Medulla oblongata (tissue), 1 donor: Measurements from ENCODE around the gene ACKR3.

Source experiments
- DNase-seq: peaks from one replicate; pipeline ENCODE4 v3.0.0-alpha.2; 2015; ENCODE audit errors: extremely low spot score

The ACKR3 gene

DNA sequence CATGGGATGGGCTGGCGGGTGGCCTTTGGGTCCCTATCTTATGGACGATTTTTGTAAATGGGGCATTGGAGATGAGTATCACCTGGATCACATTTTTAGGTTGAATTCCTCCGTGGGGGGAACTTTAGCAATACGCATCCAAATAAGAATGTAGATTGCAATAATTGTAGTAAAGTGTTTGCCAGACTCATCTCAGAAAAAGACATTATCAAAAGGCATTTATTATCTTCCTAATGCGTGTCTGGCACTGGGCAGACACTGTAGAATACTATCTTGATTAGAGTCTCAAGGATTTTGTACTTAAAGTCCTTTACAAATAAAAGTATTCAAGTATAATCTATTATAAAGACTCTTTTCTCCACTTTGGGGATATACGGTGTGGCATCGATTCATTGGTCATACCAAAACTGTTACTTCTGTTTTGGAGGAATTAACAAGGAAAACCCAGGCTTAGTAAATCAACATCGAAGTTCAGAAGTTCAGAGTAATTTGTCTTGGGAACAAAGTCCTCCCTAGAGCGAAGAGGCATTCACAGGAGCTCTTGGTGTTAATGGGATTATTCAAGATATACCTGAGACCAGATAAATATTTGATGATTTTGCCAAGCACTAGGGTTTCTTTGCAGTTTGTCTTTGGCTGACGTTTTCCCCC lies 578 bp upstream of the ACKR3 start:
- no peak for DNase-seq

DNA sequence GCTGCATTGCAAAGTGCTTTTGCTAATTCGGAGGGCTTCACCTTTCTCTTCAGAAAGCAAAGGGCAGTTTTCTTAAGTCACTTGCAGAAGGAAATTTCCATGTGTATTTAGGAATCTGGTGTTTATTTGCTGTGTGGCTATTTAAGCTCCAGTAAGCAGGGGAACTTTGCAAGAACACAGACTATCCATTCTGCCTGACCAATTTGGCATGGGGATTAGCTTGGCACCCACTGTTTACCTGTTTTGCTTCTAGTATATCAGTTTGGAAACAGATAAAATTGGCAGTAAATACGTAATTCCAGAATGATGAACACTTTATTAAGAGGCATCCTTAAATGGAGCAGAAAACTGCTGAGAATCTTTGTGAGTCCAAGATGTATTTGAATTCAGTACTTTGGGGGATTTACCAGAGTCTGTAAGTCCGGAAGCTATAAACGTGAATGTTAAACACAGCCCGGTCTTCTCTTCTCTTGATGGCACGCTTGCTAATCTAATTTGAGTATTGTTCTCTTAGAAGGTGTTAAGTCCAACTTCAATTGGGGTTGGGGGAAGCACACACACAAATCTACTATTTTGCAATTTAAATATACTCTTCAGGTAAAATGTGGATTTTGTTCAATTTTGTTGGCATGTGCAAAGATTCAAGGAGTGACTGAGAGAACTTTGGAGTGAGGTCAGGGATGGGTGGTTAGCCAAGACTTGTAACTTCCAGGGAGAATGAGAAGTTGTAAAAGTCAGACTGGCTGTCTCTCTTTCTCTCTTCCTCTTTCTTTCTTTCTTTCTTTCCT lies 650 bp downstream of the ACKR3 start:
- DNase-seq, result no peak

GRCh38 chr2:236571145-236571544 lies 1.5 kb downstream of the ACKR3 start:
- DNase-seq, result no peak

DNA sequence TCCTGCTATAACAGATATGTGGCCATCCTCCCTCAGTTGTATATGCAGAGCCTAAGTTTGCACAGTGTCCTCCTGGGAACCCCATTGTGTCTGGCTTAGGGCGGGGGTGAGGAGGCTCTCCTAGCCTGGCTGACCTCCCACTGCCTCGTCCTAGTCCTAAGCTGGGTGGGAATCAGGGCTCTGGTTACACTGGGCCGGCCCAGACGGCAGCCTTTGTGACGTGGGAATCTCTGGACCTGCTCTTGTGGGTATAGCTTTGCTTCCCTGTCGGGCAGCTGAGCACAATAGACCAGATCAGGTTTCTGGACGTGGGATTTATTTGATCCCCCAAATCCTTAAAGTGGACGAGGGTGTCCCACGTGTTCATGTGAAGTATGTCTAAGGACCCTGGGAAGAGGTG lies 2.9 kb downstream of the ACKR3 start:
- no peak for DNase-seq

DNA sequence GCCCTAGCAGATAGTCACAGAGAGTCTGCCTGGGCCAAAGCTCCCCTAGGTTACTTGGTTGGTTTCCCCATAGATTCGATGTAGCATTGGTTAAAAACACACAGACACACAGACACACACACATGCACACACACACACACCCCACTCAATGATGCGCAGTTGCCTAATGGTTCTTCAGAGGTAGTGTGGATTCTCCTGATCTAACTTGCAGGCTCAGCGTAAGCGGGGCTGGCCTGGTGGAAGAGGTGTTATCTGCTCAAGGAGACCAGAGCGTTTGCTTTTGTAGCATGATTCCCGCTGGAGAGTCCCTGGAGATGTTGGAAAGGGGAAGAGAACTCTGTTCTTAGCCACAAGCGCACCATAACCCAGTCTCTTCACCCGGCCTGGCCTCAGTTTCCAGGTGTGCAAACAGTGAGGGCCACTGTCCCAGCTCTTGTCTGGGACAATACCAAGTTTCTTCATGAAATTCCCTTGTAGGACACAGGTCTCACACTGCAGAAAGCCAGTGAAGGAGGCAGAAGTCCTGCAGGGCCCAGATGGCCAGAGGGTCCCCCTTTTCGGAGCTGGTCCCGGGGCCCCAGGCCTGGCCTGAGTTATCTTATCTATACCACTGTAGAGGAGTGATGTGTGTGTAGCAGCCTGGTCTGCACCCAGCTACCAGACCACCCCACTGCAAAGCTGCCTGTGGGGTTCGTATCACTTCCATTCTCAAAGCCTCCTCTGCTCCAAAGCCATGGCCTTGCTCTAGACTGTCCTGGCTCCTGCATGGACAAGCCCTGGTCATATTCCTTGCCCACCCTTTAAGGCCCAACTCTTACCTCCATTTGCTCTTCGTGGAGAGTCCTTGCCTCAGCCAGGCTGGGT lies 3.7 kb downstream of the ACKR3 start:
- DNase-seq, result no peak

DNA sequence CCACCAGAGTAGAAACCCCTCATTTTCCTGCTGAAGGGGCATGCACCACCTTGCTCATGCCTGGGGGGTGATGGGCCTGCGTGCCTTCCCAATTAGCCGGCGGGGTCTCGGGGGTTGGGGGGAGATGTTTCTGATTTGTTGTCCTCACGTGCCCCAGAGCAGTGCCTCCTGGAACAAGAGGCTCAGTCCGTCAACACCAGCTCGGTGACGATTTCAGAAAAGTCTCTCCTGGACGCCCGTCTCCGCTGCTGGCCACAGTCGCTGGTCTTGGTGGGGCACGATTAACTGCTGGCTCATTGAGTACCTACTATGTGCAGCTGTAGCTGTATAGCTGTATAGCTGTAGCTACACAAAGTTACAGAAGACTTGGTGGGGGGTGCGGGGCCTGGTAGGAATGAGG lies 4.4 kb downstream of the ACKR3 start:
- DNase-seq, result no peak

DNA sequence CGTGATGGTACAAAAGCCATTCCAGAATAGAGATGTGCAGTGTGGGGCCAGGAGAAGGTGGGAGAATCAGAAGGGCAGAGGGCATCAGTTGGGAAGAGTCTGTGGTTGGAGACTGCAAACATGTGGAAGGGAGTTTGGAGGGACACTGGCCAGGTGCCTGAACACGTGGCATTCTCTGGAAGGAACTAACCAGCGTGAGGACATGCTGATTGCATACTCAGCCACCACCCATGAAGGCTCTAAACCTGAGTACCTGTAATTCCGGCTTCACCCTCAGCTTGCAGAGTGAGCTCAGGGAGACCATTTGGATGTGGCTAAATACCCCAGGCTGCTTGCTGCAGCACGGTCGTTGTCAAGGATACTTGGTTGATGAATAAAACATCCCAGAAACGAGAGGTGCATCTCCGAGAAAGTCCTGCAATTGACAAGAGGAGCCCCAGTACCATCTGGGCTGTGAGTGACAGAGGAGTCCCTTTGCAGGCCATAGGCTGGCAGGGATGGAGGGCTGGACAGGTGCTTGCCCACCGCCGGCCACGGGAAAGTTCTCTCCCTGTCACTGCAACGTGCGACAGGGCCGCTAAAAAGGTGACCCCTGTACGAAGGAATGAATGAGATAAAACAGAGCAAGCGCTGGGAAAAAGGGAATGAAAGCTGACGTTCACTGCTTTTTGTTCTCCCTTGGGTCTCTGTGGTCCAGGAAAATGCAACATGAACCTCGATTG lies 5.0 kb downstream of the ACKR3 start:
- DNase-seq, result no peak

- no peak for DNase-seq
Measured at GRCh38 chr2:236575510-236575909, 5.9 kb downstream of the ACKR3 start.

DNA sequence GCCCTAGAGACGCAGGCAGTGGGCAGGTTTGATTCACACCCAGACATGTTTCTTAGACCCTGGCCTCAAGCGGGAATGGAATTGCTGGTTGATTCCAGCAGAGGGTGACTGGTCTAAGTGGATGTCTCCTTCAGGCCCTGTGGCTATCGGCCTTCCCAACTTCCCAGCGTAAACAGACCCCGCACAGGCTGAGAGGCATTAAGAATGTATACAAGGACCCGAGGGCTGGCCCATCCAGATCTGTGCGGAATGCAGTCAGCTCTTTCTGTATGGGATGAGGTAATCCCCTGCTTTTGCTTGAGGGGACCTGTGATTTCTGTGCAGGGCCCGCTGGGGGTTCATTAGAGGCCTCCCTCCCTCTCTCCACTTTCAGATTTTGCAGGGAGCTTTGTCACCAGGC lies 6.5 kb downstream of the ACKR3 start:
- DNase-seq, result no peak

DNA sequence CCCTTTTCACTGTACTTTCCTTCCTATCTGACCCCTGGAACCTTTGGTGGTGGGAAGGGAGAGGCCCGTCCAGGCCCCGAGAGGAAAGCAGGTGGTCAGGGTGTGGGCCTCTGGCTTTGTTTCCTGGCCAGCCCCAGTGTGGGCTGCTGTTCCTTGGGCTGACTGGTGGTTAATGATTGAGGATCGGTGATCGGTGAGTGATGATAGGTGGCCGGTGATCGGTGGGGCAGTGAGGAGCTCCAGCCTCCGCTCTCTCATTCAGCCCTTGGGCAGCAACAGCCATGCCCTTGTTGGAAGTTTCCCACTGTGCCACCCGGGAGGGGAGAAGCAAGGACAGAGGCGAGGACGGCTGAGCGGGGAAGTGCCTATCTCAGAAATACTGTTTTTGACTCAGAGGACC lies 7.3 kb downstream of the ACKR3 start:
- DNase-seq, result no peak

DNA sequence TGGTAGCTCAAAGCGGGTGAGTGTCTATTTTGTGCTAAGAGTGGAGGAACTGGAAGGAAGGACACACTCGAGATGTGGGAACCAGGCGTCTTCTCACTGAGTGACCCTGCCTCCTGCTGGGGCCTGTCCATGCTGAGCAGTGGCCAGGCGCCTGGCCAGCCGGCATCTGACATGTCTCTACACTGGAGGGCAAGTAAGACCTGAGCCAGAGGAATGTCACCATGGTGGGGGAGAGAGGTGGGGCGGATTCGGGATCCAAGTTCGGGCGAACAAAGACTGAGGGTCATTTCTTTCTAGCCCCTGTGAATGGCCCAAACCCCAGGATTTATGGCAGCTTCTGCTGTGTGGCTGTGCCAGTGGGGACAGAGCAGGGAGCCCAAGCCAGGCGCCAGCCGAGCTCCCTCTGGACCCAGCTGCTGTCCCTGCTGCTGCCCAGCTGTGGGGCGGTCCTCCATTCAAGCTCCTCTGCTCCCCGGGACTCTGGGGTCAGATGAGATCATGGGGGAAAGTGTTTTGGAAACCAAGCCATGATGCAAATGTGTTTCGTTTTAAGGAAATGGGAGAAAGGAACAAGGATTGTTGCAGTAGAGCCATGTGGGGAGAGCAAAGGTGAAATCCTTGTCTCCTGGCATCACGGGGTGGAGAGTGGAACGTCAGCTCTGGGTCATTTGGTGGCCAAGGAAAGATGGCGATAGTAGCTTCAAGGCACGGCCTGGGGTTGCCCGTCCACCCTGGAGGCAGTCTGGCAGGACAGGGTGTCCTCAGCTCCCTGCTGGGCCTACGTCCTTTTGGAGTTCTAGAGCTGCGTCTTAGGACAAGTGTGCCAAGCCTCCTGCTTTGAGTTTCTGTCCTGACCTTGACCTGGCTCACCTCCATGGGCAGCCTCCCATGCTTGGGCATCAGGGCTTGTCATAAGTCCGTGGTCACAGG lies 8.1 kb downstream of the ACKR3 start:
- peak; percentile 70 for DNase-seq

GRCh38 chr2:236578411-236578846 lies 8.8 kb downstream of the ACKR3 start:
- no peak for DNase-seq

DNA sequence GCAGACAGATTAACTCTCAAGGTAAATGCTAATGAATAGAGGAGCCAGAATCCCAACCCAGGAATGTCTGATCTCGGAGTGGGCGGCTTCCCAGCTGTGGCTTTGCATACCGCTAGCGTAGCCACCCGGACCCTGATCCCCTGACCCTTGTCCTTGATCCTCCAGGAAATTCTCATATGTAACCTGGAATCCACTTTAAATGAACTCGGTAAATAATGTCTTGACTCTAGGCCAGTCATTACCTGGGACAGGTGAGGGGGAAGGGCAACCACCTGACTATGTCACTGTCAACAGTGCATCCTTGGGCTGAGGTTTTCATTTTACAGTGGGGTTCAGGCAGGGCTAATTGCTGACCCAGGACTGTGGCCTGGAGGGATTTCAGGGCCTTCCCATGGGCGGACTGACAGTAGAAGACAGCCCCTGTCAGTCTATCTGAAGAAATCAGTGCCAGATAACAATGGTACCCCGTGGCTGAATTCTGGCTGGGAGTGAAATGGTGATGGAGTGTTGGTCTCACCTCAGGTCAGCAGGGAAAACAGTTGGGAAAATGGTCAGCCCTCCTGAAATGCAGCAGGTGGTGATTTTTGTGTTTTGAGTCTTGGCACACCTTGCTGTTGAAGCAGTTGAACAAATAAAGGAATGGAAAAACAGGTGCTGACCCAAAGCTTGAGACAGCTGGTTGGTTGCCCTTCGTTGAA lies 9.6 kb downstream of the ACKR3 start:
- no peak for DNase-seq

DNA sequence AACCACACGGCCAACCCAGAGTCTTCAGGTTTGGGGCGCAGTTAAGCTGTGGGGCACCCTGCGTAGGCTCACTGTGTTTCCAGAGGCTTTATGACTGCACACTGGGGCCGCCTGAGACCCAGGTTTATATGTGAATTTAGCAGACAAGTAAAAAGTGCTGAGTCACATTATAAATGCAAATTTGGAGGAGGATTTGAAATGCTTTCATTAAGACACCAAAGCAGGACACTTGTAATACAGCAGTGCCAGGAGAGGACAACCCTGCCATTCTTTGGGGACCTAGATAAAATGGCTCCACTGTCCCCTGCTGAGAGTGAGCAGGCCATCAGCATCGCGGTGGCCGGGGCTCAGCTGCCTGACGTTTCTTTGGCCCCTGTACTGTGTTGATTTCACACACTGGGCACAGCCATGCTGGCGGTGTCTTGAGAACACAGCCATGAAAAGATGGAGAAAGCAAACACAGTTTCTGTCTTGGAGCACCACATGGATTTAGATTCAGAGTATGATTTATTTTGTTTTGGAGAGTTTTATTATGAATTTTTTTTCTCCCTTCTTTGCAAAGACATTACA lies 10.2 kb downstream of the ACKR3 start:
- DNase-seq, result peak; percentile 78

- DNase-seq, result no peak
Measured at GRCh38 chr2:236580746-236581355, 11.2 kb downstream of the ACKR3 start.

DNA sequence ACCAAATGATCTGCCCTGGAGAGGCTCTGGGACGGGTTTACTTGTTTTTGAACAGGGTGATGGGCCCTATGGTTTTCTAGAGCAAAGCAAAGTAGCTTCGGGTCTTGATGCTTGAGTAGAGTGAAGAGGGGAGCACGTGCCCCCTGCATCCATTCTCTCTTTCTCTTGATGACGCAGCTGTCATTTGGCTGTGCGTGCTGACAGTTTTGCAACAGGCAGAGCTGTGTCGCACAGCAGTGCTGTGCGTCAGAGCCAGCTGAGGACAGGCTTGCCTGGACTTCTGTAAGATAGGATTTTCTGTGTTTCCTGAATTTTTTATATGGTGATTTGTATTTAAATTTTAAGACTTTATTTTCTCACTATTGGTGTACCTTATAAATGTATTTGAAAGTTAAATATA lies 11.9 kb downstream of the ACKR3 start:
- DNase-seq, result no peak

DNA sequence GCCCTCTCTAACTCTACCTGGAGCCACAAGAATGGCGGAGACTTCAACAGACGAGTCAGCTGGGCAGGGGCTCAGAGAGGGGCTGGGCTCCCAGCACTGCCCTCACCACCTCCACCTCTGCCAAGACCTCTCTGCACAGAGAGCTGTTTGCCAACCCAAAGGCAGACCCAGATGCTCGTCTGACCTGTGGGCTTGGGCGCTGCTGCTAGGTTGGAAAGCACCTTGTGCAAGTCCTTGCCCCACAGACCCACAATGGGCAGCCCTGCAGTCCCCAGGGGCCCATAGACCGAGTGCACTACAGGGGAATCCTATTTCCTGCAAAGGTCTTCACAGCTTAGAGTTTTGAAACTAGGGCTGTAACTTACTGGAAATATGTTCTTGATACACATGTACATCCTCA lies 13.3 kb downstream of the ACKR3 start:
- no peak for DNase-seq

DNA sequence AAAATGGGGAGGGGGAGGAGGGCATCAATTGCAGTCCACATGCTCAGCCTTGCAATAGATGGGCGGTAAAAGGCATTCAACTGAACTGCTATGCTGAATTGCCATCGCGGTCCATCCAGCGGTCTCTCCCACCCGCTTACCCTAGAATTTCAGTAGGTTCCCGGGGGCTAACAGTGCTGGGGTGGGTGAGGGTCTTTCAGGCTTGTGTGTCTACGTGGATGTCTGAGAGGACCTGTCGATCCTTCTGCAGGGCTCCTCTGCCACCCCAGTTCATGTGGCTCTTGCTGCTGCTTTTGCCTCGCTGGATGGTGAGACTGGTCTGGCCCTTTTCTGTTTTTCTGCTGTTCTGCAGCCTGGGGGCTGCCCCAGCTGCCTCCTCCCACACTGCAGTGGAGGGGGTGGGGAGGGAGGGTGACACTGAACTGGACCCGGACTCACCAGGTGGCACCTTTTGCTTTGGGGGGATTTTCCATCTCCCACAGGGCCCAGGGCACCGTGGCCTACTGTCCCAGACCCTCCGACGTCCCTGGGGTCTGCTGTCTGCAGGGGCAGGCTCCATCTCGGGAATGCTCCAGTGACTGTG lies 14.1 kb downstream of the ACKR3 start:
- no peak for DNase-seq
